HEK293 (cell line): ENCODE data around the gene GDA.

Source experiments
- CTCF ChIA-PET: fragments of 350-600 bp; formaldehyde crosslinking; extraction: SDS; loops from one replicate; lab custom pipeline; 2021; ENCODE audit warnings: antibody characterized with exemption; lab: Yijun Ruan, JAX
- POLR2A ChIA-PET: fragments of 300-600 bp; formaldehyde crosslinking; extraction: SDS; loops from one replicate; lab custom pipeline; 2020; ENCODE audit warnings: antibody characterized with exemption, inconsistent platforms; lab: Yijun Ruan, JAX
- H3K27ac ChIP-seq: fragments of 200-500 bp; sonication (Bioruptor generic); 2 replicates; pipeline ENCODE4 v1.5.1; 2014; ENCODE audit warnings: low read depth, low read length, control low read depth, inconsistent platforms; ENCODE audit errors: extremely low read depth
- H3K36me3 ChIP-seq, 2 experiments: fragments of 200-500 bp in 1 of 2; sonication (Bioruptor generic) in 1 of 2; 1 replicate in 1 of 2; 2 replicates in 1 of 2; pipeline ENCODE4 v1.5.1; 2014 to 2017; ENCODE audit warnings: inconsistent platforms in 2 of 2, low read length in 2 of 2; ENCODE audit not compliant: control insufficient read depth in 2 of 2, insufficient read depth in 1 of 2
- H3K4me1 ChIP-seq: fragments of 200-500 bp; sonication (Bioruptor generic); 2 replicates; pipeline ENCODE4 v1.5.1; 2014; ENCODE audit warnings: mild to moderate bottlenecking, low read length, inconsistent platforms; ENCODE audit not compliant: control insufficient read depth, insufficient read depth
- H3K4me3 ChIP-seq: 2 replicates; pipeline ENCODE4 v1.5.1; 2011; ENCODE audit warnings: low read depth, mild to moderate bottlenecking, control low read depth, low read length, moderate library complexity
- H3K9me3 ChIP-seq: fragments of 200-500 bp; sonication (Bioruptor generic); 2 replicates; pipeline ENCODE4 v1.5.1; 2014; ENCODE audit warnings: low read depth, low read length, inconsistent platforms; ENCODE audit not compliant: control insufficient read depth, insufficient read depth
- BCL11B ChIP-seq: fragments of 450-650 bp; formaldehyde crosslinking; IDR thresholded peaks from 2 replicates; pipeline ENCODE4 v1.5.1; 2016; ENCODE audit warnings: low read depth, missing biosample characterization, missing genetic modification characterization
- GLI2 ChIP-seq: fragments of 450-650 bp; formaldehyde crosslinking; IDR thresholded peaks from 2 replicates; pipeline ENCODE4; 2017; ENCODE audit warnings: missing biosample characterization, missing genetic modification characterization, low read depth, borderline replicate concordance
- GLIS1 ChIP-seq: fragments of 450-650 bp; formaldehyde crosslinking; IDR thresholded peaks from 2 replicates; pipeline ENCODE4 v1.5.1; 2016; ENCODE audit warnings: missing biosample characterization, missing genetic modification characterization
- KLF9 ChIP-seq: fragments of 450-650 bp; formaldehyde crosslinking; IDR thresholded peaks from 2 replicates; pipeline ENCODE4 v1.5.1; 2016; ENCODE audit warnings: missing biosample characterization, missing genetic modification characterization, low read depth
- MYNN ChIP-seq: fragments of 450-650 bp; formaldehyde crosslinking; IDR thresholded peaks from 2 replicates; pipeline ENCODE4 v1.5.1; 2016; ENCODE audit warnings: missing biosample characterization, missing genetic modification characterization, borderline replicate concordance
- OSR2 ChIP-seq: fragments of 450-650 bp; formaldehyde crosslinking; IDR thresholded peaks from 2 replicates; pipeline ENCODE4 v1.5.1; 2016; ENCODE audit warnings: missing biosample characterization, missing genetic modification characterization
- ZNF121 ChIP-seq: fragments of 450-650 bp; formaldehyde crosslinking; IDR thresholded peaks from 2 replicates; pipeline ENCODE4 v1.5.1; 2016; ENCODE audit warnings: missing biosample characterization, missing genetic modification characterization
- ZNF140 ChIP-seq: fragments of 450-650 bp; formaldehyde crosslinking; IDR thresholded peaks from 2 replicates; pipeline ENCODE4 v1.5.1; 2016; ENCODE audit warnings: missing biosample characterization, missing genetic modification characterization
- ZNF175 ChIP-seq: fragments of 450-650 bp; formaldehyde crosslinking; IDR thresholded peaks from 2 replicates; pipeline ENCODE4 v1.5.1; 2016; ENCODE audit warnings: missing biosample characterization, missing genetic modification characterization
- ZNF37A ChIP-seq: fragments of 450-650 bp; IDR thresholded peaks from 2 replicates; pipeline ENCODE4 v1.5.1; 2018; ENCODE audit warnings: missing biosample characterization, missing genetic modification characterization
- ZNF404 ChIP-seq: fragments of 450-650 bp; formaldehyde crosslinking; IDR thresholded peaks from 2 replicates; pipeline ENCODE4 v1.5.1; 2017; ENCODE audit warnings: missing biosample characterization, missing genetic modification characterization
- ZNF426 ChIP-seq: fragments of 450-650 bp; formaldehyde crosslinking; IDR thresholded peaks from 2 replicates; pipeline ENCODE4 v1.5.1; 2017; ENCODE audit warnings: missing biosample characterization, missing genetic modification characterization, mild to moderate bottlenecking, inconsistent platforms, moderate library complexity
- ZNF501 ChIP-seq: fragments of 450-650 bp; formaldehyde crosslinking; IDR thresholded peaks from 2 replicates; pipeline ENCODE4 v1.5.1; 2016; ENCODE audit warnings: missing biosample characterization, missing genetic modification characterization
- ZNF510 ChIP-seq: fragments of 450-650 bp; formaldehyde crosslinking; IDR thresholded peaks from 2 replicates; pipeline ENCODE4 v1.5.1; 2018; ENCODE audit warnings: mild to moderate bottlenecking, missing genetic modification characterization, missing biosample characterization; ENCODE audit not compliant: insufficient replicate concordance
- ZNF529 ChIP-seq: fragments of 450-650 bp; formaldehyde crosslinking; IDR thresholded peaks from 2 replicates; pipeline ENCODE4 v1.5.1; 2017; ENCODE audit warnings: missing genetic modification characterization, missing biosample characterization; ENCODE audit not compliant: insufficient replicate concordance
- ZNF600 ChIP-seq: fragments of 450-650 bp; formaldehyde crosslinking; IDR thresholded peaks from 2 replicates; pipeline ENCODE4 v1.5.1; 2016; ENCODE audit warnings: missing biosample characterization, missing genetic modification characterization
- ZNF626 ChIP-seq: fragments of 450-650 bp; sonication (Bioruptor Pico); formaldehyde crosslinking; IDR thresholded peaks from 2 replicates; pipeline ENCODE4 v1.5.1; 2018; ENCODE audit warnings: missing biosample characterization, missing genetic modification characterization, inconsistent platforms
- ZNF664 ChIP-seq: fragments of 450-650 bp; formaldehyde crosslinking; IDR thresholded peaks from 2 replicates; pipeline ENCODE4 v1.5.1; 2016; ENCODE audit warnings: missing biosample characterization, missing genetic modification characterization
- ZNF76 ChIP-seq: fragments of 450-650 bp; formaldehyde crosslinking; IDR thresholded peaks from 2 replicates; pipeline ENCODE4; 2016; ENCODE audit warnings: low read depth, missing biosample characterization, missing genetic modification characterization, borderline replicate concordance
- ZNF792 ChIP-seq: fragments of 450-650 bp; formaldehyde crosslinking; IDR thresholded peaks from 2 replicates; pipeline ENCODE4 v1.5.1; 2016; ENCODE audit warnings: missing biosample characterization, missing genetic modification characterization
- ZSCAN23 ChIP-seq: fragments of 450-650 bp; formaldehyde crosslinking; IDR thresholded peaks from 2 replicates; pipeline ENCODE4 v1.5.1; 2016; ENCODE audit warnings: missing biosample characterization, missing genetic modification characterization
- ZSCAN30 ChIP-seq: fragments of 450-650 bp; IDR thresholded peaks from 2 replicates; pipeline ENCODE4 v1.5.1; 2018; ENCODE audit warnings: missing biosample characterization, mild to moderate bottlenecking, missing genetic modification characterization, moderate library complexity
- TF ChIP-seq, protein P1 (sequence below): fragments of 450-650 bp; formaldehyde crosslinking; IDR thresholded peaks from 2 replicates; pipeline ENCODE4 v1.5.1; 2016; ENCODE audit warnings: missing biosample characterization, missing genetic modification characterization
- TF ChIP-seq, protein P2 (sequence below): fragments of 450-650 bp; formaldehyde crosslinking; IDR thresholded peaks from 2 replicates; pipeline ENCODE4 v1.5.1; 2016; ENCODE audit warnings: missing biosample characterization, missing genetic modification characterization, low read depth
- TF ChIP-seq, protein P3 (sequence below): fragments of 450-650 bp; IDR thresholded peaks from 2 replicates; pipeline ENCODE4 v1.5.1; 2018; ENCODE audit warnings: missing biosample characterization, mild to moderate bottlenecking, missing genetic modification characterization
- TF ChIP-seq, protein P4 (sequence below): fragments of 450-650 bp; formaldehyde crosslinking; IDR thresholded peaks from 2 replicates; pipeline ENCODE4 v1.5.1; 2016; ENCODE audit warnings: missing biosample characterization, missing genetic modification characterization

GDA gene

DNA sequence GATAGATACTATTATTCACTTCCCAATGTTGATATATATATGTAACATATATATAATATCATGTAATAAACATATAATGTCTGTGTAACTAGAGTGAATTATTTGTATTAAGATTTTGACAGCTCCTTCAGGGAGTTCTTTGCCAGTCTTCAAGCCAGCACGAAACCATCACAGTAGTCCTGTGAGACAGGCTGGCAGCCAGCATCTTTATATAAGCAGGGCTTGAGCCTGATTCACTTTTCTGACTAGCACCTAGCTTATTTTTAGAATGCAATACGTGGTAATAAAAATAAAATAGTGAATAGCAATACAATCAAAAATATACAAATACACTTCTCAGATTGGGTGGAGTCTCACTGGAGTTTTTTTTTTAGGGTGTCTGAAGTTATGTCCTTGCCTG is 20.7 kb upstream of the GDA start (continued):
- TF ChIP-seq ZNF76 (no peak), GLI2 (tag by site-specific recombination) (no peak), ZNF140 (tag by site-specific recombination) (no peak), OSR2 (tag by site-specific recombination) (no peak), ZNF529 (tag by site-specific recombination) (no peak), ZSCAN23 (tag by site-specific recombination) (no peak), ZNF426 (tag by site-specific recombination) (no peak)

DNA sequence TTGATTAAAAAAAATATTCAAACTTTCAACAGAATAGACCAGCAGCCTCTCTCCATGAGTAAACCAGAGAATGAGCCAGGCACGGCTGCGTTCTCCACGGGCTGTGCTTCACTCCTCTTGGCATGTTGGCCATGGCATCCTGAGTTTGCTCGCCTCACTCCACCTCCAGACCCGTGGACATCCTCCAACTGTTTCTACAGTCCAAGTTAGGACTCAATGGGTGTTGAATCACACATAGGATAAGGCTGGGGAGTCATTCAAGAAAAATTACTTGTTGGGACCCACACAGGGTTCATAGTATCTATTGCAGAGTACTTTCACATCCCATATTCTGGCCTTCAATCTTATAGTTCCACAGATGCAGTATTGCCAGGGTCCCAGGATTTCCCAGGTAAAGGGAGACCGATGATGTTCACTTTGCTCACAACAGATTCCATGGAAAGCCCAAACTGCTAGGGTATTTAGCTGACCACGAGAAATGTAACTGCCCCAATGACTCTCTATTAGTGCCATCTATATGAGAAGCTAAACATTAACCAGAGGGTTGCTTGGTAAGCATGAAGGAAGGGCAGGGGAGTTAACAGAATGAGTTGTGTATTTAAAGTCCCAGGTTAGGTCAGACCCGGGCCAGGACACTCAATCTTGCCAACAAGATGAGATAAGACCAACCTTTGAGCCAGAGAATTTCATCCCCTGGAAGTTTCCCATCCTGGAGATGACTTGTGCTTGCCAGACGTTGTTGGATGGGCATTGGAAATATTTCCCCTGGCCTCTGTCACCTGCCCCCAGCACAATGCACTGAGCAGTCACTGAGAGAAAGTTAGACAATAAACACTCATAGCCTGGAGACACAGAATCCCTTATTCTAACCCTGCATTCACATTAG is 19.7 kb upstream of the GDA start:
- ChIA-PET CTCF (no interaction called here), POLR2A (no interaction called here)
- no peaks in the 10 kb centered on the region for H3K9me3 ChIP-seq
- H3K4me3 ChIP-seq, result no peak overlapping the region
- TF ChIP-seq MYNN (tag by site-specific recombination), result no peak
- TF ChIP-seq ZNF501, result no peak
- no peak for TF ChIP-seq ZNF600 (tag by site-specific recombination)
- no peak for TF ChIP-seq ZNF404 (tag by site-specific recombination)
- TF ChIP-seq BCL11B (tag by site-specific recombination), result no peak
- no peak for TF ChIP-seq ZNF510
- TF ChIP-seq ZNF664, result no peak
- TF ChIP-seq KLF9, result no peak
- no peak for TF ChIP-seq ZNF37A (tag by site-specific recombination)
- no peaks in the 10 kb centered on the region for H3K36me3 ChIP-seq
- H3K27ac ChIP-seq, result no peak overlapping the region
- H3K4me1 ChIP-seq, result no peaks in the 10 kb centered on the region

DNA sequence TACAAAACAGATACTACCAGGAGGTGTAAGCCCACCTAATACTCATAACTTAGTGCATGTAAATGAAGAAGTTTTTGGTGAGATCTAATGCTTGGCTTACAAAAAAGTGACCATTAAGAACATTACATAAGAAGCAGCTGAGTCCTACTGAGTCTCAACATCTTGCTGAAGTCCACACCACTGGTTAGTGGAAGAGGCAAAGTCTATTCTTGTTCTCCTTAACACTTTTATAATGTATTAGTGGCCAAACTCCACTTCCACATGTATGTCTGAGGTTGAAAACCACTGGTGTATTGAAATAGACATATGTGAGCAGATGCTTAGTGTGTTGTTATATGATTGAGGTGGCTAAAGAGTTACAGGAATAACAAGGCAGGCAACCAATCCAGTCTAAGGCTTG is 18.9 kb upstream of the GDA start:
- ChIA-PET POLR2A (no interaction called here), CTCF (interaction anchor here (0.8 kb wide), 1 partner anchor 74 kb away, joined by 5 read pairs; no protein-coding TSS in a partner anchor)
- H3K9me3 ChIP-seq, result no peaks in the 10 kb centered on the region
- no peak overlapping the region for H3K27ac ChIP-seq
- H3K4me1 ChIP-seq, result no peaks in the 10 kb centered on the region
- H3K36me3 ChIP-seq, result no peaks in the 10 kb centered on the region
- no peak overlapping the region for H3K4me3 ChIP-seq
- TF ChIP-seq, protein P1, sequence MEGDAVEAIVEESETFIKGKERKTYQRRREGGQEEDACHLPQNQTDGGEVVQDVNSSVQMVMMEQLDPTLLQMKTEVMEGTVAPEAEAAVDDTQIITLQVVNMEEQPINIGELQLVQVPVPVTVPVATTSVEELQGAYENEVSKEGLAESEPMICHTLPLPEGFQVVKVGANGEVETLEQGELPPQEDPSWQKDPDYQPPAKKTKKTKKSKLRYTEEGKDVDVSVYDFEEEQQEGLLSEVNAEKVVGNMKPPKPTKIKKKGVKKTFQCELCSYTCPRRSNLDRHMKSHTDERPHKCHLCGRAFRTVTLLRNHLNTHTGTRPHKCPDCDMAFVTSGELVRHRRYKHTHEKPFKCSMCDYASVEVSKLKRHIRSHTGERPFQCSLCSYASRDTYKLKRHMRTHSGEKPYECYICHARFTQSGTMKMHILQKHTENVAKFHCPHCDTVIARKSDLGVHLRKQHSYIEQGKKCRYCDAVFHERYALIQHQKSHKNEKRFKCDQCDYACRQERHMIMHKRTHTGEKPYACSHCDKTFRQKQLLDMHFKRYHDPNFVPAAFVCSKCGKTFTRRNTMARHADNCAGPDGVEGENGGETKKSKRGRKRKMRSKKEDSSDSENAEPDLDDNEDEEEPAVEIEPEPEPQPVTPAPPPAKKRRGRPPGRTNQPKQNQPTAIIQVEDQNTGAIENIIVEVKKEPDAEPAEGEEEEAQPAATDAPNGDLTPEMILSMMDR (tag by site-specific recombination), result no peak
- TF ChIP-seq ZNF792 (tag by site-specific recombination) (no peak), ZNF175 (tag by site-specific recombination) (no peak), ZNF626 (tag by site-specific recombination) (no peak), ZSCAN30 (tag by site-specific recombination) (no peak), ZNF121 (tag by site-specific recombination) (no peak), GLIS1 (tag by site-specific recombination) (no peak)
- TF ChIP-seq, protein P2, sequence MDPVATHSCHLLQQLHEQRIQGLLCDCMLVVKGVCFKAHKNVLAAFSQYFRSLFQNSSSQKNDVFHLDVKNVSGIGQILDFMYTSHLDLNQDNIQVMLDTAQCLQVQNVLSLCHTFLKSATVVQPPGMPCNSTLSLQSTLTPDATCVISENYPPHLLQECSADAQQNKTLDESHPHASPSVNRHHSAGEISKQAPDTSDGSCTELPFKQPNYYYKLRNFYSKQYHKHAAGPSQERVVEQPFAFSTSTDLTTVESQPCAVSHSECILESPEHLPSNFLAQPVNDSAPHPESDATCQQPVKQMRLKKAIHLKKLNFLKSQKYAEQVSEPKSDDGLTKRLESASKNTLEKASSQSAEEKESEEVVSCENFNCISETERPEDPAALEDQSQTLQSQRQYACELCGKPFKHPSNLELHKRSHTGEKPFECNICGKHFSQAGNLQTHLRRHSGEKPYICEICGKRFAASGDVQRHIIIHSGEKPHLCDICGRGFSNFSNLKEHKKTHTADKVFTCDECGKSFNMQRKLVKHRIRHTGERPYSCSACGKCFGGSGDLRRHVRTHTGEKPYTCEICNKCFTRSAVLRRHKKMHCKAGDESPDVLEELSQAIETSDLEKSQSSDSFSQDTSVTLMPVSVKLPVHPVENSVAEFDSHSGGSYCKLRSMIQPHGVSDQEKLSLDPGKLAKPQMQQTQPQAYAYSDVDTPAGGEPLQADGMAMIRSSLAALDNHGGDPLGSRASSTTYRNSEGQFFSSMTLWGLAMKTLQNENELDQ, result no peak
- TF ChIP-seq, protein P3, sequence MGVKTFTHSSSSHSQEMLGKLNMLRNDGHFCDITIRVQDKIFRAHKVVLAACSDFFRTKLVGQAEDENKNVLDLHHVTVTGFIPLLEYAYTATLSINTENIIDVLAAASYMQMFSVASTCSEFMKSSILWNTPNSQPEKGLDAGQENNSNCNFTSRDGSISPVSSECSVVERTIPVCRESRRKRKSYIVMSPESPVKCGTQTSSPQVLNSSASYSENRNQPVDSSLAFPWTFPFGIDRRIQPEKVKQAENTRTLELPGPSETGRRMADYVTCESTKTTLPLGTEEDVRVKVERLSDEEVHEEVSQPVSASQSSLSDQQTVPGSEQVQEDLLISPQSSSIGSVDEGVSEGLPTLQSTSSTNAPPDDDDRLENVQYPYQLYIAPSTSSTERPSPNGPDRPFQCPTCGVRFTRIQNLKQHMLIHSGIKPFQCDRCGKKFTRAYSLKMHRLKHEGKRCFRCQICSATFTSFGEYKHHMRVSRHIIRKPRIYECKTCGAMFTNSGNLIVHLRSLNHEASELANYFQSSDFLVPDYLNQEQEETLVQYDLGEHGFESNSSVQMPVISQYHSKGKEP, result no peak
- TF ChIP-seq, protein P4, sequence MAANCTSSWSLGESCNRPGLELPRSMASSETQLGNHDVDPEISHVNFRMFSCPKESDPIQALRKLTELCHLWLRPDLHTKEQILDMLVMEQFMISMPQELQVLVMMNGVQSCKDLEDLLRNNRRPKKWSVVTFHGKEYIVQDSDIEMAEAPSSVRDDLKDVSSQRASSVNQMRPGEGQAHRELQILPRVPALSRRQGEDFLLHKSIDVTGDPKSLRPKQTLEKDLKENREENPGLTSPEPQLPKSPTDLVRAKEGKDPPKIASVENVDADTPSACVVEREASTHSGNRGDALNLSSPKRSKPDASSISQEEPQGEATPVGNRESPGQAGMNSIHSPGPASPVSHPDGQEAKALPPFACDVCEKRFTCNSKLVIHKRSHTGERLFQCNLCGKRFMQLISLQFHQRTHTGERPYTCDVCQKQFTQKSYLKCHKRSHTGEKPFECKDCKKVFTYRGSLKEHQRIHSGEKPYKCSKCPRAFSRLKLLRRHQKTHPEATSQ (tag by site-specific recombination), result no peak
